ES-I3 (cell line): ENCODE measurements around the gene PLXDC1.

Experiments used
- H3K36me3 ChIP-seq: 2 replicates; pipeline ENCODE4 v1.6.1; 2013; ENCODE audit warnings: mild to moderate bottlenecking, low read length, control low read depth, moderate library complexity; ENCODE audit not compliant: insufficient read depth
- H3K4me1 ChIP-seq: 2 replicates; pipeline ENCODE4 v1.6.1; 2013; ENCODE audit warnings: mild to moderate bottlenecking, control low read depth, low read length; ENCODE audit not compliant: insufficient read depth
- H3K9ac ChIP-seq: 2 replicates; pipeline ENCODE4 v1.6.1; 2013; ENCODE audit warnings: low read depth, mild to moderate bottlenecking, low read length, moderate library complexity
- H3K9me3 ChIP-seq: 2 replicates; pipeline ENCODE4 v1.6.1; 2013; ENCODE audit warnings: mild to moderate bottlenecking, low read length, moderate library complexity; ENCODE audit not compliant: control insufficient read depth, insufficient read depth

Gene PLXDC1

DNA sequence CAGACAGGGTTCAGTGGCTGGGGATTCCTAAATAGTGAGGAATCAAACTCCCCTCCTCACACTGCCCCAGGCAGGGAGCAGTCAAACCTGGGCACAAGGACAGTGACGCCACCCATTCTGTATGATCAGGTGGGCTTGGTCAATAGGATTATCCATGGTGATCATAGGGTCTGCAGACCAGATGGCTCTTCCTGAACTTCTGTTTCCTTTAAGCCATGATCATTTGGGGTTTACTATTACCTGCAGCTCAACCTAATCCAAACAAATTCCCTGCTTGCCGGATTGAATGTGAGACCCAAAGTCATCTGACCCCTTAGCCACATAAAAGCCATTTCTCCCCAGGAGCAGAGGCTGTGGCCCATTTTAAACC lies 54.3 kb downstream of the PLXDC1 start:
- H3K4me1 ChIP-seq, result peaks cover 5% of the 10 kb centered on the region; the same call in 1 of the 2 replicates
- H3K9me3 ChIP-seq, result no peaks in the 10 kb centered on the region
- H3K36me3 ChIP-seq, result no peaks in the 10 kb centered on the region
- no peak overlapping the region for H3K9ac ChIP-seq

DNA sequence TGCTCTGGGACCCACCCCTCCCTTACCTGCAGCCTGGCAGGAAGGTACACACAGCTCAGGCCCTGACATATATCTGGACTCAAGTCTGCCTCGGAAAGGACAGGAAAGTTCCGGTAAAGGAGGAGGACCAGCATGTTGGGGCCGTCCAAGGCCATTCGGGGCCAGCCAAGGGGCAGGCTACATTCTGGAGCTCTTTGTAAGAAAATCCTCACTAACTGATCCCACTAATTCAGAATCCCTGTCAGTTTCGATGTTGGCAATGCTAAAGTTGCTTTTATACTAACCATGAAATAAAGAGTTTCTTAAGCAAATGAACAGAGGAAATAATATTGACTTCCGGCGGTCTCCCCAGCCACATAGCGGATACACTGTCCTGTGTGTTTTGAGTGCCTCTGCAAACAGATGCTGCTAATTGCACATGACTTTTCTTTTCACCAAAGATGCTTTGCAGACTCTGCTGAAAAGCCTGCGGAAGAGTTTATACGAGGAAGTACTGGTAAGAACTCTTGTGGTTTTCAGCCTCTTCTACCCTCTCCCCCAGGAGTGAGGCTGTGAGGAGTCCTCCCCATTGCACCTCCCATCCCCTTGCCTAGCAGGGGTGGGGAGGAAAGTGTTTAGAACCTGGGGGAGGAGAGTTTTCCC lies 54.8 kb downstream of the PLXDC1 start:
- no peak overlapping the region for H3K9ac ChIP-seq

DNA sequence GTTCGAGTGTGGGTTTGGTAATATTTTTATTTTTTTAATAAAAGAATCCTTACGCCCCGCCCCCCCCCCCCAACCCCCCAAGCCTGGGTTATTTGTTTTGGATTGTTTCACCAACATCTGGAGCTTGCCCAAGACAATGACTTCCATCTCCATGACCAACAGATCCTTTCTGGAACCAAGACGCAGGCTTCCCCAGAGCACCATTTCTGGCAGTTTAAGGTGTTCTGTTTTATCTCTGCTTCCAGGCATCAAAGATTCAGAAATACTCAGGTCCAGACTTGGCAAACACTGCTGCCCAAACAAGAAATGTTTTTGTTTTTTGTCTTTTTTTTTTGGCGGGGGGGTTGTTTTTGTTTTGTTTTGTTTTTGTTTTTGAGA lies 56.1 kb downstream of the PLXDC1 start:
- H3K36me3 ChIP-seq, result no peaks in the 10 kb centered on the region
- peaks cover 5% of the 10 kb centered on the region; the same call in 1 of the 2 replicates for H3K4me1 ChIP-seq
- H3K9me3 ChIP-seq, result no peaks in the 10 kb centered on the region
- H3K9ac ChIP-seq, result no peak overlapping the region

More for the DNA sequence above, 54.8 kb downstream of the PLXDC1 start:
- no peaks in the 10 kb centered on the region for H3K9me3 ChIP-seq
- H3K36me3 ChIP-seq, result no peaks in the 10 kb centered on the region
- peaks cover 5% of the 10 kb centered on the region; the same call in 1 of the 2 replicates for H3K4me1 ChIP-seq

DNA sequence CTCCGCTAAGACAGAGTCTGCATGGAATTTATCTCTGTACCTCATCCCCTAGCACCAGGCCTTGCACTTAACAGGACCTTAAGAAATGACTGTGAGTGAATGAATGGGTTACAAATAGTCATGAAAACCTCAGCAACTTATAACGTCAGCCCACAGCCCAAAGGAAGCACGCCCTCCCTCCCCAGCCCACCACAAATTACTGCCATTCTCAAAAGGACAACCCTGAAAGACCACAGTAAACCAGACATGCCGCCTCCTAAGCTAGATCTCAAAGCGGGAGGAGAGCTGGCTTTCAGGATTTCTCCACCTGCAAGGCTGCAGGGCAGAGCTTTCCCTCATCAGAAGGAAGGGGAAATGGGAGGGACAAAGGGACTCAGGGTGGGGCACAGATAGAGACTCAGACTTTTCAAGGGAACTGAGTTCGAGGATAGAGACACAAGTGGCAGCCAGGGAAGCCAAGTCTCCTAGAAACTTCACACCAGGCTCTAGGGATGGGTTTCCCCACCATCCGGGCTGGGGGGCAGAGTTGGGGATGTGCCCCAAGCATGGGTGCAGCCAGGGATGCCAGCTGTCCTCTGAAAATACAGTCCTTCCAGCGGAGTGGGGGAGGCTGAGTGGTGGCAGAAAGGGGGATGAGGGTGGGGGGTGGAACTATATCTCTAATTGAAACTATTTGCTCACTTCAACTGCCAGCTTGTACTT lies 56.7 kb downstream of the PLXDC1 start:
- Histone ChIP-seq H3K36me3 (no peaks in the 10 kb centered on the region), H3K4me1 (peaks cover 5% of the 10 kb centered on the region; the same call in 1 of the 2 replicates), H3K9ac (no peak overlapping the region), H3K9me3 (no peaks in the 10 kb centered on the region)

DNA sequence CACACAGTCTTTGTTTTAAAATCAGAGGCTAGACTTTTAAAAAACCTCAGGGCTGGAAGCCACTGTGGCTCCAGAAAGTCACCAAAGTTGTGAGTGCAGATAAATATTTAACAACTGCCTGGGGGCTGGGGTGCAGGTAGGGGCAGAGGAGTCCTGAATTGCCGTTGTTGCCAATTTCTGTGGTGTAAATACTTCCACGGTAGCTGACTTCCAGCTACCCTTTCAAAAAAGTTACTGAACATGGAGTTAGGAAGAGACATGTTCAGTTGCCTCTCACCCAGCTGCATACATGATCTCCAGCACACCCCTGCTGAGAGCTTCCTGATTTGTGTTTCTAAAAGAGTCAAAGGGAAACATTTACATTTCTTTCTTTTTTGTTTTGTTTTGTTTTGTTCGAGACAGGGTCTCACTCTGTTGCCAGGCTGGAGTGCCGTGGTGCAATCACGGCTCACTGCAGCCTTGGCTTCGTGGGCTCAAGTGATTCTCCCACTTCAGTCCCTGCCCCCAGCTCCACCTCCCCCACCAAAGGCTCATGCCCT lies 58.7 kb downstream of the PLXDC1 start:
- no peak overlapping the region for H3K9ac ChIP-seq
- peaks cover 5% of the 10 kb centered on the region; the same call in 1 of the 2 replicates for H3K4me1 ChIP-seq
- no peaks in the 10 kb centered on the region for H3K36me3 ChIP-seq
- no peaks in the 10 kb centered on the region for H3K9me3 ChIP-seq

DNA sequence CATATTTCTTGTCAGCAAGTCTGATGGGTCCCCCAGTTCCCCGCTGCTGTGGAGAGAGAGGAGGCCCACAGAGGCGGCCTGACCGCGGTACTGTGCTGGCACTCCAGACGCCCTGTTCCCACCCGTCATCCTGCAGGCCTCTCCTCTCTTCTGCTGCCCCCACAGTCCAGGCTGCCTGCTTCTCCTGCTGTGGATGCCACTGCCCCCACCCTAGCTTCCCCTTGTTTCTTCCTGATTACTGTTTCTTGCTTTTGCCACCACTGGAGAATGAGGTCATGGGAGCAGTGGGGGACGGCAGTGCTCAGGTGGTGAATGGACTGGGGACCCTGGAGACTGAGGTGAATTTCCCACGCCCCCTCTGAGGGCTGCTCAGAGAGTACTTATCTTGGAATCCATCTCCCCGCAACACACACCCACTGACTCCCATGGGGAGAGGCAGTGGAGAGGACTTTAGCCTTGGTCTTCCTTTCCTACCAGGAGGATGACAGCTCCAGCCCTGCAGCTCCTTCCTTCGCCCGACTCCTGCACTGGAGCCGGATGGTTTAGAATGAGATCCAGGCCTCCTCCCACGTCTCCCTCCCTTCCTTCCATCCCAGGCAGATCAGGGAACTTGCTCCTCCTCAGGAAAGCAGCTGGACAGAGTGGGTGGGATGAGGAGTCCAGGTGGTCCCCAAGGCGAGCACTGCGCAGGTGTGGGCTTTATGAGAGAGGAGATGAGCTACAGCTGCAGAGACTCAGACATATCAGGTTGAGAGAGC lies 60.4 kb downstream of the PLXDC1 start:
- Histone ChIP-seq H3K4me1 (peaks cover 5% of the 10 kb centered on the region; the same call in 1 of the 2 replicates), H3K9ac (no peak overlapping the region)

DNA sequence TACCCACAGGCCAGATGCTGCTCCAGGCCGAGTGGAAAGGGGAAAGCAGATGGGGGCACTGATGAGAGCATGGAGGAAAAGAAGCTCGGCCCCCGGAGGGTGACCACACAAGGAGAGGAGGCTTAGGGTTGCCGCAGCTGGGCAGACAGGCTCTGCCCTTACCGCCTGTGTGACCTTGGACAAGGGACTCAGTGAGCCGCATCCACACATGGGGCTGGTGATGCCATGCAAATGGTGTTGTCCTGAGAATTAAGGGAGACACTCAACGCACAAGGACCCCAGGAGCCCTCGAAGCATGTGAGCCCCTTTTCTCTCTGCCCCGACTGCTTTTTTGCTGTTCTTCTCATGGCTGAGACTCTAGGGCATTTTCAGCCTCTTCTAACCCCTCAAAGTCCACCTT lies 61.0 kb downstream of the PLXDC1 start:
- Histone ChIP-seq H3K4me1 (peaks cover 5% of the 10 kb centered on the region; the same call in 1 of the 2 replicates), H3K36me3 (no peaks in the 10 kb centered on the region), H3K9ac (no peak overlapping the region), H3K9me3 (no peaks in the 10 kb centered on the region)

More for the DNA sequence above, 60.4 kb downstream of the PLXDC1 start:
- Histone ChIP-seq H3K9me3 (no peaks in the 10 kb centered on the region), H3K36me3 (no peaks in the 10 kb centered on the region)

DNA sequence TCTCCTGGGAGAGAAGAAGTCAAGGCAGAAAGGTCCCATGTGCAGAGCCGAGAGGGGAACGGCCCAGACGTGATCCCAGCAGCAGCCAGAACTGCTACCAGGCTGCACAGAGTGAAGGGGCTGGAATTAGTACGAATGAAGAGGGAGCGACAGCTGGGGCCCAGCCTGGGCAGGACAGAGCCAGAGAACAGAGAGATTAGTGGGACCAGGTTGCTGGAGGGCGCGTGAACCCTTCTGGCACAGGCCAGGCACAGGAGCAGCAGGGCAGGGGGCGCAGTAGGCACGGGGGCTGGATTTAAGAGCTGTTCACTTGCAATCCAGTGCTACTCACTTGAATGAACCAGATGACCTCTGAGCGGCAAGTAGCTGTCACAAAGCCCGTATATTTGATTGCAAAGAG lies 66.9 kb downstream of the PLXDC1 start:
- Histone ChIP-seq H3K9me3 (no peaks in the 10 kb centered on the region), H3K9ac (no peak overlapping the region), H3K36me3 (no peaks in the 10 kb centered on the region), H3K4me1 (peaks cover 15% of the 10 kb centered on the region)

DNA sequence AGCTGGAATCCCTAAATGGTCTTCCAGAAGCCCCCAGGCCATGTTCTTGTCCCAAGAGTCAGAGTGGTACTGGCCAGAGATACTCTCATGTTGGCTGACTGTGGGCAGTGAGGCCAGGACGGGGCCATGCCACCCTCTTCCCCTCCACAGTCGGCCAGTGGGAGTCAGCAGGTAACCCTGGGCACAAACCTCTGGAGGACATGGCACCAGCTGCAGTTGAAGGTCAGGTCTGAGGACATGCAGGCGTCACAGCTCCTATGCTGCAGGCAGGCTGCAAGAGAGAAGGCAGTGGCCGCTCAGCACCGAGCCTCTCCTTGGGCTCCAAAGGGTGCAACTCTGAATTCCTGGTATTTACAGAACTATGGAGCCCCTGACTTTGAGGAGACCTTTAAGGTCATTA lies 68.2 kb downstream of the PLXDC1 start:
- H3K9ac ChIP-seq, result no peak overlapping the region
- no peaks in the 10 kb centered on the region for H3K9me3 ChIP-seq
- H3K4me1 ChIP-seq, result peaks cover 15% of the 10 kb centered on the region
- no peaks in the 10 kb centered on the region for H3K36me3 ChIP-seq

DNA sequence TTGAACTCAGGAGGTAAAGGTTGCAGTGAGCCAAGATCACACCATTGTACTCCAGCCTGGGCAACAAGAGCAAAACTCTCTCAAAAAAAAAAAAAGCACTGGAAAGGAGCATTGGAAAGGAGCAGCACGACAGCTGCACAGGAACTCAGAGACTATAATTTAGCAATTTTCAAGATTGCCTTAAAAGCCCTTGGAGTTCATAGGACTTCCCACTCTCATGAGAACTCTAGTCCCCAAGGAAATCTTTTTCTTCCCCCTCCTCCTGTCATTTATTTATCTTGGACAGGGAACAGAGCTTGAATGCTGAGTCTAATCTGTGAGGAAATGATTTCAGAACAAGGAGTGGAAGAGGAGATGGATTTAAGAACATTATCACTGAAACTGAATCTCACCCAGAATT lies 69.0 kb downstream of the PLXDC1 start:
- peaks cover 15% of the 10 kb centered on the region for H3K4me1 ChIP-seq
- H3K36me3 ChIP-seq, result no peaks in the 10 kb centered on the region
- H3K9me3 ChIP-seq, result no peaks in the 10 kb centered on the region
- no peak overlapping the region for H3K9ac ChIP-seq

DNA sequence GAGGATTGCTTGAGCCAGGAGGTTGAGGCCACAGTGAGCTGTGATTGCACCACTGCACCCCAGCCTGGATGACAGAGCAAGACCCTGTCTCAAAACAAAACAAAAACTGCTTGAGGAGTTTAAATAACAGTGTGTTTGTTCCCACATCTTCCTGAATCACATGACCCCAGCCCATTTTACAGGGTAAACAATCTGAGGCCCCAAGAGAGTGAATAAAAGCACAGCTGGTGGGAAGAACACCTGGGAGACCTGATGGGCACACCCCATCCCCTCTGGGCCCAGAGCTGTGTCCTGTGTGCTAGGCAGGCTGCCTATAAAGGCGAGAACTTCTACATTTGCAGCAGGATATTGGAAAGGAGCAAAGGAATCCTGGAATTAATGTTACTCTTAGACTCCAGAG lies 69.6 kb downstream of the PLXDC1 start:
- H3K36me3 ChIP-seq, result no peaks in the 10 kb centered on the region
- no peak overlapping the region for H3K9ac ChIP-seq
- no peaks in the 10 kb centered on the region for H3K9me3 ChIP-seq
- peaks cover 15% of the 10 kb centered on the region for H3K4me1 ChIP-seq

DNA sequence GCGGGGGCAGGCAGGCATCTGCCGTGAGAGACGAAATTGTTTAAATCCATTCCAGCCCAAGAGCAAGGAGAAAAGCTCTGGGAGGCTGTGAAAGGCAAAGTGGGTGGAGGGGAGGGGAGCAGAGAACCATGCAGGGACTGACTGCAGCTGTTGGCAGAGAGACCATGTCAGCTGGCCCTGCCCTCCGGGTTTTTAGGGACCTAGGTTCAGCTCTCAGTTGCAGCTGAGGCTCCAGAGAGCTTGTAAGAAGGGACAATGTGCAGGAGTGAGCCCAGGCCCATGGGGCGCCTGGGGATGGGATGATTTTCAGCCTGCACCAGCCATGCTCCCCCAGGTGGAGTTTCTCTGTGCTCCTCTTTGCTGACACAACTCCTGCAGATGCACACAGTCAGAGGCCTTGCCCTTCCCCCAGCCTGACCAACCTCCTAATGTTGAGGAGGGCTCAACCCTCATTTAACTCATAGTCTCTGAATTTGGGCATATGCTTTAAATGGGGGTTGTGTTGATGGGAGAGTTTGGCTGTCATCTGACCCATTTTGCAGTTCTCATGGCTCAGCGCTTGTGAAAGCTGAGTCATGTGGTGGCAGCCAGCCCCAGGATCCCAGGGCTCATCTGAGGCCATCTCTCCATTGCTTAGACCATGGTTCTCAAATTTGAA lies 70.9 kb downstream of the PLXDC1 start:
- no peak overlapping the region for H3K9ac ChIP-seq

DNA sequence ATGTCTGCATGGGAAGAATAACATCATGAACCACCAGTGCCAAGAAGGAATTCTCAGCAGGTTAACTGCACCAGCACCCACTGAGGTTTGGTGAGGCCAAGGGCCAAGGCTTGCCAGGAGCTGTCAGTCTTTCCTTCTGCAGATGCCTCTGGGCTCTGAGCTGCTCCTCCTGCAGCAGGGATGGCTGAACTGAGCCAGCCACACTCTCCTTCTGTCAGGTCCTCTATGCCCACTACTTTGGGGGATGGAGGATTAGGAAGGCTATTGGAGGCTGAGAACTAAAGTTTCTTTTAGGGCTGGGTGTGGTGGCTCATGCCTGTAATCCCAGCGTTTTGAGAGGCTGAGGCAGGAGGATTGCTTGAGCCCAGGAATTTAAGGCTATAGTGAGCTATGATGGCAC lies 71.6 kb downstream of the PLXDC1 start:
- no peaks in the 10 kb centered on the region for H3K36me3 ChIP-seq
- no peak overlapping the region for H3K9ac ChIP-seq
- no peaks in the 10 kb centered on the region for H3K9me3 ChIP-seq
- H3K4me1 ChIP-seq, result peaks cover 15% of the 10 kb centered on the region

More for the DNA sequence above, 70.9 kb downstream of the PLXDC1 start:
- H3K36me3 ChIP-seq, result no peaks in the 10 kb centered on the region
- H3K4me1 ChIP-seq, result peaks cover 15% of the 10 kb centered on the region
- no peaks in the 10 kb centered on the region for H3K9me3 ChIP-seq

DNA sequence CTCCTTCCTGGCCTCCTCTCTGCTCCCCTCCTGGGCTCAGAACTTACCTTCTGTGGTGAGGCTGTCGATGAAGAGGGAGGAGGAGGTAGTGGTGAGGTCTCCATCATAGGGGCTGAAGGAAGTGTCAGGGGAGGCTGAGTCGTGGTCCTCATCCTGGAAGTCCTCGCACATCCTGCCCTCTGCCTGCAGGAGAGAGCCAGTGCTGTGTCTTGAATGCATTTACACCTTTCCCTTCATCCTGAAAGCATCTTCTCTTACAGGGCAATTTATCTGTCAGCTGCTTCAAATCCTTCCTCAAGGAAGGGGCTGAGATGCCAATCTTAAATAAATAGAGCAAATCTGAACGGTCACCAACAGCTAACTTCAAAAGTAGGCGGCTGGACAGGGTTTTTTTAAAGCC lies 73.6 kb downstream of the PLXDC1 start:
- Histone ChIP-seq H3K9ac (no peak overlapping the region), H3K4me1 (peaks cover 15% of the 10 kb centered on the region), H3K9me3 (no peaks in the 10 kb centered on the region)

More for the DNA sequence above, 73.6 kb downstream of the PLXDC1 start:
- no peaks in the 10 kb centered on the region for H3K36me3 ChIP-seq
